HepG2 (cell line): ENCODE measurements around the gene ANKRD7. TPM values are rescaled to one million over a fixed set of nuclear protein-coding genes. Genes with fewer than 3 reads are reported as not detected.

ENCODE experiments used
- ATAC-seq: fragments of 200-7000 bp; cut with Tn5 transposase; 3 replicates; pipeline ENCODE4 v1.9.1; 2020; ENCODE audit warnings: mild to moderate bottlenecking, moderate library complexity
- BruUV-seq: library from RNA; stranded (reverse); fragments of 400-500 nt; replicated peaks from 2 replicates; lab custom pipeline; 2021; lab: Mats Ljungman, UMichigan
- CTCF ChIA-PET: fragments of 300-600 bp; formaldehyde crosslinking; extraction: SDS; loops from one replicate; lab custom pipeline; 2021; ENCODE audit warnings: low total read pairs, inconsistent platforms, low intra/inter-chr PET ratio; lab: Yijun Ruan, JAX
- POLR2A ChIA-PET: fragments of 350-600 bp; sonication (Branson Sonifier 250); formaldehyde crosslinking; loops from one replicate; lab custom pipeline; 2020; ENCODE audit warnings: antibody characterized with exemption, inconsistent platforms; lab: Yijun Ruan, JAX
- DNase-seq: peaks from one replicate; pipeline ENCODE4 v3.0.0-alpha.2; 2015; ENCODE audit warnings: low spot score
- FAIRE-seq: peaks from 3 replicates; lab custom pipeline; 2011; peaks lifted over from hg19 to GRCh38; lab: Jason Lieb, UNC
- H2AFZ ChIP-seq: one replicate; pipeline ENCODE4 v1.6.1; 2011; ENCODE audit warnings: low read length, inconsistent platforms
- H3K27ac ChIP-seq: fragments of 300-600 bp; 3 replicates; pipeline ENCODE4 v1.8.0; 2011; ENCODE audit warnings: mixed run types, mild to moderate bottlenecking, mixed read lengths, low read length, inconsistent platforms; ENCODE audit not compliant: insufficient read depth; ENCODE audit errors: extremely low read length
- H3K27me3 ChIP-seq, 2 experiments: fragments of 200-600 bp in 1 of 2; 2 replicates in 1 of 2; 3 replicates in 1 of 2; pipeline versions ENCODE4 v1.6.0 to v1.8.0; 2011; ENCODE audit warnings: low read length in 2 of 2, mild to moderate bottlenecking in 2 of 2, moderate library complexity in 2 of 2, inconsistent platforms in 1 of 2; ENCODE audit not compliant: insufficient read depth in 2 of 2, control insufficient read depth in 1 of 2
- H3K36me3 ChIP-seq, 2 experiments: fragments of 200-600 bp in 1 of 2; replicated peaks in 1 of 2; 2 replicates in 1 of 2; 3 replicates in 1 of 2; pipeline versions ENCODE4 v1.5.1 to v1.8.0; 2011; ENCODE audit warnings: low read length in 2 of 2, inconsistent platforms in 1 of 2; ENCODE audit not compliant: insufficient read depth in 2 of 2, control insufficient read depth in 1 of 2
- H3K4me1 ChIP-seq: 2 replicates; pipeline ENCODE4 v1.5.1; 2012; ENCODE audit warnings: low read length, inconsistent platforms; ENCODE audit not compliant: insufficient read depth
- H3K4me2 ChIP-seq: 2 replicates; pipeline ENCODE4 v1.6.0; 2011; ENCODE audit warnings: low read depth, low read length, inconsistent platforms
- H3K4me3 ChIP-seq, 3 experiments: fragments of 200-600 bp in 1 of 3; sonication (generic), shearing (Covaris generic) in 1 of 3; replicated peaks in 1 of 3; 2 replicates each; pipeline ENCODE4 v1.5.1; 2011 to 2016; ENCODE audit warnings: low read length in 3 of 3, inconsistent platforms in 2 of 3, low read depth in 2 of 3, mild to moderate bottlenecking in 2 of 3, control low read depth in 1 of 3, mixed read lengths in 1 of 3; ENCODE audit not compliant: insufficient read depth in 1 of 3
- H3K79me2 ChIP-seq: one replicate; pipeline ENCODE4 v1.6.1; 2011; ENCODE audit warnings: low read length, inconsistent platforms; ENCODE audit not compliant: insufficient read depth
- H3K9ac ChIP-seq: 2 replicates; pipeline ENCODE4 v1.6.0; 2011; ENCODE audit warnings: mild to moderate bottlenecking, low read depth, low read length, inconsistent platforms; ENCODE audit not compliant: insufficient read depth
- H3K9me3 ChIP-seq: 2 replicates; pipeline ENCODE4 v1.5.1; 2012; ENCODE audit warnings: mild to moderate bottlenecking, low read length
- H4K20me1 ChIP-seq: 2 replicates; pipeline ENCODE4 v1.6.0; 2011; ENCODE audit warnings: inconsistent platforms, mild to moderate bottlenecking, low read length, moderate library complexity; ENCODE audit not compliant: insufficient read depth
- GTF2F1 ChIP-seq: fragments of 150-350 bp; IDR thresholded peaks from 2 replicates; pipeline ENCODE4 v1.6.1; 2014; ENCODE audit warnings: low read length
- MAFK ChIP-seq, 2 experiments: IDR thresholded peaks in 1 of 2; conservative IDR thresholded peaks in 1 of 2; 2 replicates each; pipeline ENCODE4 v1.6.1; 2011; ENCODE audit warnings: improper control_type of control experiment in 2 of 2, low read length in 2 of 2
- MAX ChIP-seq: IDR thresholded peaks from 2 replicates; pipeline ENCODE4 v1.6.1; 2012; ENCODE audit warnings: inconsistent platforms
- PHF21A ChIP-seq: sonication (generic); formaldehyde crosslinking; IDR thresholded peaks from 2 replicates; pipeline ENCODE4 v1.5.0; 2020; ENCODE audit warnings: mild to moderate bottlenecking, missing genetic modification reagents
- PRMT3 ChIP-seq: sonication (generic); formaldehyde crosslinking; IDR thresholded peaks from 2 replicates; pipeline ENCODE4 v1.8.1; 2022; ENCODE audit warnings: low read depth, mild to moderate bottlenecking, moderate library complexity, missing genetic modification reagents, borderline replicate concordance
- RNF2 ChIP-seq: fragments of 450-650 bp; conservative IDR thresholded peaks from 2 replicates; pipeline ENCODE4 v1.6.1; 2016; ENCODE audit warnings: low read depth
- SMARCC2 ChIP-seq: fragments of 450-650 bp; IDR thresholded peaks from 2 replicates; pipeline ENCODE4 v1.6.1; 2017; ENCODE audit warnings: antibody characterized with exemption, mild to moderate bottlenecking
- TBX2 ChIP-seq: sonication (generic); formaldehyde crosslinking; IDR thresholded peaks from 2 replicates; pipeline ENCODE4 v1.5.0; 2020; ENCODE audit warnings: missing genetic modification reagents, mild to moderate bottlenecking, borderline replicate concordance
- ZBTB38 ChIP-seq: sonication (generic); formaldehyde crosslinking; IDR thresholded peaks from 2 replicates; pipeline ENCODE4 v1.5.1; 2020; ENCODE audit warnings: mild to moderate bottlenecking, missing genetic modification reagents
- ZNF367 ChIP-seq: sonication (generic); formaldehyde crosslinking; IDR thresholded peaks from 2 replicates; pipeline ENCODE4 v1.4.0; 2020; ENCODE audit warnings: missing genetic modification reagents, borderline replicate concordance
- WGBS: methylation state at CpG from one replicate; pipeline ENCODE4 v1.1.6; 2017; ENCODE audit warnings: low lambda C conversion rate; 5-methylcytosine and 5-hydroxymethylcytosine counted together
- in situ Hi-C: cut with HindIII; loops from 2 replicates; pipeline ENCODE4 v1.10.0; 2017; ENCODE audit warnings: low pct_unique_long_range_greater_than_20kb; ENCODE audit not compliant: extremely low pct_ligation_motif_present
- intact Hi-C: fragments of 100-400 bp; cut with micrococcal nuclease; formaldehyde crosslinking; loops from one replicate; pipeline ENCODE4 v1.10.0; 2022; ENCODE audit not compliant: unreplicated experiment
- polyA plus RNA-seq, 8 experiments: library from polyadenylated mRNA; depleted of rRNA in 3 of 8; stranded (reverse) in 7 of 8; unstranded in 1 of 8; fragments of >200 nt; fragmentation: Illumina TruSeq in 4 of 8; extraction: Trizol in 4 of 8; gene quantifications; 2 replicates each; pipeline versions ENCODE4 v1.2.1 to v1.2.3, GENCODE V29; 2011 to 2016; ENCODE audit warnings: low read depth in 4 of 8, missing spikeins in 1 of 8, mixed read lengths in 1 of 8; ENCODE audit not compliant: insufficient read depth in 1 of 8
- total RNA-seq, 5 experiments: library from RNA; depleted of rRNA; stranded (reverse); fragments of >200 nt; fragmentation: Illumina TruSeq; extraction: Trizol; gene quantifications; 2 replicates each; pipeline ENCODE4 v1.2.3, GENCODE V29; 2016; ENCODE audit warnings: low read depth in 1 of 5
- TF ChIP-seq, protein P1 (sequence below): IDR thresholded peaks from 2 replicates; pipeline ENCODE4 v1.6.1; 2012; ENCODE audit warnings: low read length, improper control_type of control experiment
- TF ChIP-seq, protein P2 (sequence below), 2 experiments: sonication (generic) in 1 of 2; formaldehyde crosslinking in 1 of 2; IDR thresholded peaks; 2 replicates each; pipeline versions ENCODE4 v1.4.0 to v1.6.1; 2016 to 2020; ENCODE audit warnings: borderline replicate concordance in 1 of 2, low read depth in 1 of 2, mild to moderate bottlenecking in 1 of 2, missing genetic modification reagents in 1 of 2
- TF ChIP-seq, protein P3 (sequence below): sonication (generic); formaldehyde crosslinking; IDR thresholded peaks from 2 replicates; pipeline ENCODE4 v1.5.0; 2020; ENCODE audit warnings: missing genetic modification reagents, mild to moderate bottlenecking, borderline replicate concordance

The ANKRD7 gene
- total and polyA plus RNA-seq, 2 of the 13 experiments (the other 11 are each of a cell fraction or from before 2014, with no cell fraction given): not detected

GRCh38 chr7:118182593-118183427, 41.7 kb upstream of the ANKRD7 start:
- FAIRE-seq (no peak), ATAC-seq (peak; percentile 14; the same call in 2 of the 3 replicates), DNase-seq (no peak)
- ChIA-PET CTCF (no interaction called here), POLR2A (no interaction called here)
- no peaks in the 10 kb centered on the region for H4K20me1 ChIP-seq
- 49% methylated on average over 13 of the region's 13 CpGs for WGBS
- peak overlapping the region; percentile 80 for H3K27ac ChIP-seq
- H3K9me3 ChIP-seq: no peaks in the 10 kb centered on the region
- peaks cover 25% of the 10 kb centered on the region for H3K4me1 ChIP-seq
- H3K79me2 ChIP-seq: peaks cover 28% of the 10 kb centered on the region
- intact Hi-C loops (no loop called here), in situ Hi-C loops (no loop called here)
- H3K27me3 ChIP-seq: no peaks in the 10 kb centered on the region; a peak in 2 of 5 replicates
- peak overlapping the region; percentile 79 to 95 (median 90) for H3K4me3 ChIP-seq
- BruUV-seq: no TSS peak
- peak overlapping the region; percentile 91 for H2AFZ ChIP-seq
- H3K36me3 ChIP-seq: no peaks in the 10 kb centered on the region; a peak in 1 of 5 replicates
- H3K9ac ChIP-seq: peak overlapping the region; percentile 95
- H3K4me2 ChIP-seq: peak overlapping the region; percentile 81
- TF ChIP-seq, protein P1, sequence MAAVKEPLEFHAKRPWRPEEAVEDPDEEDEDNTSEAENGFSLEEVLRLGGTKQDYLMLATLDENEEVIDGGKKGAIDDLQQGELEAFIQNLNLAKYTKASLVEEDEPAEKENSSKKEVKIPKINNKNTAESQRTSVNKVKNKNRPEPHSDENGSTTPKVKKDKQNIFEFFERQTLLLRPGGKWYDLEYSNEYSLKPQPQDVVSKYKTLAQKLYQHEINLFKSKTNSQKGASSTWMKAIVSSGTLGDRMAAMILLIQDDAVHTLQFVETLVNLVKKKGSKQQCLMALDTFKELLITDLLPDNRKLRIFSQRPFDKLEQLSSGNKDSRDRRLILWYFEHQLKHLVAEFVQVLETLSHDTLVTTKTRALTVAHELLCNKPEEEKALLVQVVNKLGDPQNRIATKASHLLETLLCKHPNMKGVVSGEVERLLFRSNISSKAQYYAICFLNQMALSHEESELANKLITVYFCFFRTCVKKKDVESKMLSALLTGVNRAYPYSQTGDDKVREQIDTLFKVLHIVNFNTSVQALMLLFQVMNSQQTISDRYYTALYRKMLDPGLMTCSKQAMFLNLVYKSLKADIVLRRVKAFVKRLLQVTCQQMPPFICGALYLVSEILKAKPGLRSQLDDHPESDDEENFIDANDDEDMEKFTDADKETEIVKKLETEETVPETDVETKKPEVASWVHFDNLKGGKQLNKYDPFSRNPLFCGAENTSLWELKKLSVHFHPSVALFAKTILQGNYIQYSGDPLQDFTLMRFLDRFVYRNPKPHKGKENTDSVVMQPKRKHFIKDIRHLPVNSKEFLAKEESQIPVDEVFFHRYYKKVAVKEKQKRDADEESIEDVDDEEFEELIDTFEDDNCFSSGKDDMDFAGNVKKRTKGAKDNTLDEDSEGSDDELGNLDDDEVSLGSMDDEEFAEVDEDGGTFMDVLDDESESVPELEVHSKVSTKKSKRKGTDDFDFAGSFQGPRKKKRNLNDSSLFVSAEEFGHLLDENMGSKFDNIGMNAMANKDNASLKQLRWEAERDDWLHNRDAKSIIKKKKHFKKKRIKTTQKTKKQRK: no peak
- no peak for TF ChIP-seq MAX
- no peak for TF ChIP-seq SMARCC2
- TF ChIP-seq RNF2: no peak
- no peak for TF ChIP-seq PRMT3 (CRISPR knock-in tag)
- no peak for TF ChIP-seq TBX2 (CRISPR knock-in tag)
- TF ChIP-seq, protein P2, sequence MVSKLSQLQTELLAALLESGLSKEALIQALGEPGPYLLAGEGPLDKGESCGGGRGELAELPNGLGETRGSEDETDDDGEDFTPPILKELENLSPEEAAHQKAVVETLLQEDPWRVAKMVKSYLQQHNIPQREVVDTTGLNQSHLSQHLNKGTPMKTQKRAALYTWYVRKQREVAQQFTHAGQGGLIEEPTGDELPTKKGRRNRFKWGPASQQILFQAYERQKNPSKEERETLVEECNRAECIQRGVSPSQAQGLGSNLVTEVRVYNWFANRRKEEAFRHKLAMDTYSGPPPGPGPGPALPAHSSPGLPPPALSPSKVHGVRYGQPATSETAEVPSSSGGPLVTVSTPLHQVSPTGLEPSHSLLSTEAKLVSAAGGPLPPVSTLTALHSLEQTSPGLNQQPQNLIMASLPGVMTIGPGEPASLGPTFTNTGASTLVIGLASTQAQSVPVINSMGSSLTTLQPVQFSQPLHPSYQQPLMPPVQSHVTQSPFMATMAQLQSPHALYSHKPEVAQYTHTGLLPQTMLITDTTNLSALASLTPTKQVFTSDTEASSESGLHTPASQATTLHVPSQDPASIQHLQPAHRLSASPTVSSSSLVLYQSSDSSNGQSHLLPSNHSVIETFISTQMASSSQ (IDR thresholded peaks at IDR 0.05; ENCODE audit: low read depth): peak; percentile 20; the same call in 1 of the 2 replicates
- TF ChIP-seq, protein P2 (CRISPR knock-in tag; IDR thresholded peaks at IDR 0.05; ENCODE audit: borderline replicate concordance): no peak
- TF ChIP-seq PHF21A (CRISPR knock-in tag): no peak
- TF ChIP-seq MAFK (conservative IDR thresholded peaks at IDR 0.05 in 1 of 2, IDR thresholded peaks at IDR 0.05 in 1 of 2; ENCODE audit: low read length in 2 of 2): peak; percentile 90 to 95
- TF ChIP-seq ZBTB38: no peak
- TF ChIP-seq ZNF367 (CRISPR knock-in tag): no peak
- no peak for TF ChIP-seq GTF2F1
- TF ChIP-seq, protein P3, sequence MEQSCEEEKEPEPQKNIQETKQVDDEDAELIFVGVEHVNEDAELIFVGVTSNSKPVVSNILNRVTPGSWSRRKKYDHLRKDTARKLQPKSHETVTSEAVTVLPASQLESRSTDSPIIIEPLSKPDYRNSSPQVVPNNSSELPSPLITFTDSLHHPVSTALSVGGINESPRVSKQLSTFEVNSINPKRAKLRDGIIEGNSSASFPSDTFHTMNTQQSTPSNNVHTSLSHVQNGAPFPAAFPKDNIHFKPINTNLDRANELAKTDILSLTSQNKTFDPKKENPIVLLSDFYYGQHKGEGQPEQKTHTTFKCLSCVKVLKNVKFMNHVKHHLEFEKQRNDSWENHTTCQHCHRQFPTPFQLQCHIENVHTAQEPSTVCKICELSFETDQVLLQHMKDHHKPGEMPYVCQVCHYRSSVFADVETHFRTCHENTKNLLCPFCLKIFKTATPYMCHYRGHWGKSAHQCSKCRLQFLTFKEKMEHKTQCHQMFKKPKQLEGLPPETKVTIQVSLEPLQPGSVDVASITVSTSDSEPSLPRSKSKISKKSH: no peak
